ENCODE measurements around the gene HDAC5.

The HDAC5 gene

DNA sequence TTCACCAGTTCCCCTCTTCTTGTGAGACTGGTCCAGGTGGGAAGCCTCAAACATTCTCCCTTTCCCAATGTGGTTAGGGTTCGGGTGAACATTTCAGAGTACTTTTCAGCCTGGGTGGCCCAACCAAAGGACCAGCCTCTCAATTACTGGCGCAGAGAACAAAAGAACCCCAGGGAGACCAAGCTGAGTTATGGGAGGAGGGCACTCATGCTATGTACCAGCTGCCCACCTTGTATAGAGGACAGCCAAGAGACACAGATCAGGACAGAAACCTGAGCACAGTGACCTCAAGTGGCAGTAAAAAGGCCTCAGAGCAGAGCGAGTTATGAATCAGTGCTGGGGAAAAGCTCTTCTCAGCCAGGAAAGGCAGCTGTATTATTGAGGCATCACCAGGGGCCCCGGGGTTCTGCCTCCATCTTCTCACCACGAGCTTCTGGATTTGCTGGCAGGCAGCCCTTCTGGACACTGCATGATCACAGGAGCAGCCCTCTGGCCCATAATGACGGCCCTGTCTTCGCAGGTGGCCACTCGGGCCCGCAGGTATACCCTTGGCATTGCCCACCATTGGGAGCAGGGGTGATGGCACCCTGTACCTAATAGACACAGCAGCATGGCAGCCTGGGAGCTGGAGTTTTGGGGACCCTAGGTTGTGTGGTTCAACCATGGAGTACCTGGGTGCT, 49.1 kb downstream of the HDAC5 start:
- TF ChIP-seq, protein P1, sequence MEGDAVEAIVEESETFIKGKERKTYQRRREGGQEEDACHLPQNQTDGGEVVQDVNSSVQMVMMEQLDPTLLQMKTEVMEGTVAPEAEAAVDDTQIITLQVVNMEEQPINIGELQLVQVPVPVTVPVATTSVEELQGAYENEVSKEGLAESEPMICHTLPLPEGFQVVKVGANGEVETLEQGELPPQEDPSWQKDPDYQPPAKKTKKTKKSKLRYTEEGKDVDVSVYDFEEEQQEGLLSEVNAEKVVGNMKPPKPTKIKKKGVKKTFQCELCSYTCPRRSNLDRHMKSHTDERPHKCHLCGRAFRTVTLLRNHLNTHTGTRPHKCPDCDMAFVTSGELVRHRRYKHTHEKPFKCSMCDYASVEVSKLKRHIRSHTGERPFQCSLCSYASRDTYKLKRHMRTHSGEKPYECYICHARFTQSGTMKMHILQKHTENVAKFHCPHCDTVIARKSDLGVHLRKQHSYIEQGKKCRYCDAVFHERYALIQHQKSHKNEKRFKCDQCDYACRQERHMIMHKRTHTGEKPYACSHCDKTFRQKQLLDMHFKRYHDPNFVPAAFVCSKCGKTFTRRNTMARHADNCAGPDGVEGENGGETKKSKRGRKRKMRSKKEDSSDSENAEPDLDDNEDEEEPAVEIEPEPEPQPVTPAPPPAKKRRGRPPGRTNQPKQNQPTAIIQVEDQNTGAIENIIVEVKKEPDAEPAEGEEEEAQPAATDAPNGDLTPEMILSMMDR (IDR thresholded peaks at IDR 0.05), result no peak

DNA sequence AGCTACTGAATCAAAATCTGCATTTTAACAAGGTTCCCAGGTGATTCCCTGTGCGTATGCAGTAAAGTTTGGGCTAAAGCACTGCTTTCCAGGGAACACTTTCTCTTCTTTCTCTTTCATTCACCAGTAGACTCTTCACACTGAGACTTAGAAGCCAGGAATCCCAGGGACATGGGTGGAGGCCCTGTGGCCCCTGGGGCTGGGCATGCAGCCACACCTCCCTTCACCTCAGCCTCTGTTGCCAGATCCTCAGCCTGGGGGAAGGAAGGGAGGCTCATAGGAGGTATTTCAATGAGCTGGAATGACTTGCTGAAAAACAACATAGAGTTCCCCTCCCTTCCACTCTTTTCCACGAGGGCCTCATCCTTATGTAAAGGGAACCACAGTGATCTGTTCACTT, 51.7 kb downstream of the HDAC5 start:
- TF ChIP-seq, protein P1 (IDR thresholded peaks at IDR 0.05), result no peak

DNA sequence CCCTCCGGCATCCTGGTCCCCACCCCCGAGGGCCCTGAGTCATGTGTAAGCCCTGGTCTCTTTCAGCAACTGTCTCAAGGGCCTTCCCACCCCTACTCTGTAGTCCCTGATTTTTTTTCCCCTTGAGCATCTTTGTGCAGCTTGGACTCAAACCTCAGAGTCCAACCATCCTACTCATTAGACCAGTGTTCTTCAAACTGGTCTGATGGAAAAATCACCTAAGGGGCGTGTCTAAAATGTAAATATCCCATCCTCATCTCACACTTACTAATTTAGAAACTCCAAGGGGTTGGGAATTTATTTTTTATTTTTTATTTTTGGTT, 52.3 kb downstream of the HDAC5 start:
- TF ChIP-seq, protein P1 (IDR thresholded peaks at IDR 0.05), result no peak

DNA sequence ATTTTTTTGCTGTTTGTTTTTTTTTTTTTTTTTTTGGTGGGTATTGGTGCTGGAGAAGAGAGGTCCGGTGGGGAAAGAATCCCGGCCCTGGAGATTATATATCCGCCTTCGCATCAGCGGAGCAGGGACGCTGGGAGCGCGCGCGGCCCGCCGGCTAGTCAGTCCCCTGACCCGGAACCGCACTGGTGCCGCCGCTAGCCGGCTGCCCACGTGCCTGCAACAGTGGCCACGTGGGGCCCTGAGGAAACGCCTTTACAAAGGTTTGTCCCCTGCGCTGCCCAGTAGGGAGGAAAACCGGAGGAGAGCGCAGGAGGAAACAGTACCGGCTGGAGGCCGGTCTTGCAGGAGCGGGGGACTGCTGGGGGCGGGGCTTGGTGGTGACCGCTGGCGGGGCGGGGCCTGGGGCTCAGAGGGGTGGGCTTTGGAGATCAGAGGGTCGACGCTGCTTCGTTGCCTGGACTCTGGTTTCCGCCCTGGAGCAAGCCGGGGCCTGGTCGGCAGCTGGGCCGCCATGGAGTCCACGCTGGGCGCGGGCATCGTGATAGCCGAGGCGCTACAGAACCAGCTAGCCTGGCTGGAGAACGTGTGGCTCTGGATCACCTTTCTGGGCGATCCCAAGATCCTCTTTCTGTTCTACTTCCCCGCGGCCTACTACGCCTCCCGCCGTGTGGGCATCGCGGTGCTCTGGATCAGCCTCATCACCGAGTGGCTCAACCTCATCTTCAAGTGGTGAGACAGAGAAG, 52.8 kb downstream of the HDAC5 start, which contains the start of gene G6PC3:
Gene G6PC3 (plus strand): TSS at position 281 of the 743 bp plus-strand sequence. CDS start 231 bp downstream, at position 512.
- TF ChIP-seq, protein P1 (IDR thresholded peaks at IDR 0.05), result no peak

DNA sequence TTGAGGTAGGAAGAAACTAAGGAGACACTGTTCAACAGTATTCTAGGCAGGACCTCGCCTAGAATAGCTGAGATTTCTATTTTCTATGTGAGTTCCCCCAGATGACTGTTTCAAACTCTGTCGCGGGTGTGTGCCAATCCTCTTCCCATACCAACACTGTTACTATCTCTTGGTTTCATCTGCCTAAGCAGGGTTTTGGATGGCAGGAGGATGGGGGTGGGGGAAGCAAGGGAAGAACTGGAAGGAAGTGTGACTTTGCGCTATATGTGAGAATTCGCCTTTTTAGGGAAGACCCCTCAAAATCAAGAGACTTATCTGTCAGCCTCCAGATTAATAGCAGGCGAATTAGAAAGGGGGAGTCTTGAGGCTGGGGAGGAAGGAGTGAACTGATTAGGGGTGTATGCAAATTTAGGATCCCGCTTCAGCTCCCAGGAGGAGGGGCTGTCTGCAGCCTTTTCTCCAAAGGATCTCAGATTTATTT, 53.4 kb downstream of the HDAC5 start:
- TF ChIP-seq, protein P1 (IDR thresholded peaks at IDR 0.05), result no peak

DNA sequence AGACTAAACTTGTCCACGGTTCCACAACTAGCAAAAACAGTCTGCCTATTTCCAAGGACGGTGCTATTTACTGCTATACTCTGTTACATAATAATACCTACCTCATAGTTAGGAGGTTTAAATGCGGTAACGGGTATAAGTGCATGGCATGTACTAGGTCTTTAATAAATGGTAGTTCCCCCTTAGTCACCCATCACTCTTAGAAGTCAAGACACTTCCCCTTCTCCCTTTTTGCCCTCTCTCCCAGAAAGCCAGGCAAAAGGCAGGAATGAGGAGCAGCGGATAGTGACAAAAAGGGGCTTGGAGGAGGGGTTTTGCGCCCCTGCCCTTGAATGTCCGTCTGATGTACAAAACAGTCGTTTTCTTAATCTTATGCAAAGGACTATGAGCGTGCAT, 55.9 kb downstream of the HDAC5 start:
- TF ChIP-seq, protein P1 (IDR thresholded peaks at IDR 0.05), result no peak

DNA sequence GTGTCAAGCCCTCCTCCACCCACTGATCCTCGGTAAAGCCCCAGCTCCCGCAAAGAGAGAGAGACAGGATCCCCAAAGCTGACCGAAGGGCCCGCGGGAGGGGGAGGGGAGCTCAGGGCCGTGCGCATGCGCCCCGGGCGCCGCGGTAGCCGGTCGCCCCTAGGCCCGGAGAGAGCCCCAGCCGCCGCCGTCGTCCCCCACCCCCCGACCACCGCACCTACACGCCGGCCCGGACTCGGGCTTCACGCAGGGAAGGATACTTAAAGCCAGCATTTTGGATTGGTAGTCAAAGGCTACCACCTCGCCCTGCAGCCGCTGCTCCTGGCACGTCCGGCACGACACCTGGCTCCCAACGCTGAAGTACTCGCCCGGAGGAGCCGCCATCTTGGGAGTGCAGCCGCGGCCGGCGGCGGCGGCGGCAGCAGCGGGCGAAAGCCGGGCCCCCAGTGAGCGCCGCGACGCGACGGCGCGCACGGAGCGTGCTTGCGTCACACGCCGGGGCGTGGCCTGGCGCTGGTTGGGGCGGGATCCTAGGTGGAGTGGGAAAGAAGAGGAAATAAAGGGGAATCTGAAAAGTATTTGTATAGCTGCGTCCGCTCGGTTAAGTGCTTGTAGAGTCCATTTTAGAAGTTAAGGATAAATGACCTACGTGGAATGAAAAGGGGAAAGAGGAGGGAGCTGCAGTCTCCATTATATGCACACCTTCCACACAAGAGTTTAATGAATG, 57.1 kb downstream of the HDAC5 start, which contains the start of gene LSM12:
Gene LSM12 (minus strand): TSS at position 468 of the 727 bp plus-strand sequence. CDS start 84 bp downstream, at position 384.
- TF ChIP-seq, protein P1 (IDR thresholded peaks at IDR 0.05), result no peak

Measured in LNCAP (cell line).